Measurements from ENCODE around the gene LMBR1. TPM values are rescaled to one million over a fixed set of nuclear protein-coding genes. Genes with fewer than 3 reads are reported as not detected.

Gene LMBR1
- total and polyA plus RNA-seq, 2 of the 4 experiments (the other 2 are of a cell fraction) = 11.9 to 19.9 TPM

DNA sequence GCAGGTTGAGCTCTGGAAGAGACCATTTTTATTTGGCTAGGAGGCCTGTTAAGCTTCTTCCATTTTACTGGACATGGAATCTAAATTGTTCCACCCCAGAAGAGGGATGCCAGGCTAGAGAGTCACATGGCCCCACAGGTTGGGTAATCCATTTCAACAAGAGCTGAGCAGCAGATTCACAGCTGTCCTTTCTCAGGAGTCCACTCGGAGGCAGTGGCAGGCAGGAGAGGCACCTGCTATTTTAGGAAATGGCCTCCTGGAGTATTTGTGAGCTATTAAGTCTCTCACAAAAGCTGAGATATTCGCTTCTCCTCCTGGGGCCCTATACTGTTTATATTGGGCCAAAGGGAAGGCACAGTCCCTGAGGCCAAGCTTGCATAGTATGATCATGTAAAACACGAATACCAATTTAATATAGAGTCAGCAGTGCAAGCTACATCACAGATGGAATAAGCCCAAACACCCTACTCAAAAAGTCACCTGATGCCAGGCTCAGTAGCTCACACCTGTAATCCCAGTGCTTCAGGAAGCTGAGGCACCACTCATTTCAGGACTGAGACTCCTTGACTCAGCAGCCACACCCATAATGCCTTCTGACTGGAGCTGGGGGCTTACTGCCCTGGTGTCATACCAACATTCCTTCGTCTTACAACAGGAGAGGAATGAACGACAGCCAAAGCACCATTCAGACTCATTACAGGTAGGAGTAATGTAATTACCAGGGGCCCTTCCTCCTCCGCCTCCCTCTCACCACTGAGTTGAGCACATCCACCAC lies 124.1 kb downstream of the LMBR1 start:
- H3K56ac ChIP-seq (ENCODE audit: extremely low read depth, insufficient read depth, low read length) = no peak overlapping the region
- H3K9me1 ChIP-seq (ENCODE audit: insufficient read depth, low read length) = no peaks in the 10 kb centered on the region
- H3K4me1 ChIP-seq (ENCODE audit: control insufficient read depth, insufficient read depth, low read length) = no peaks in the 10 kb centered on the region
- ChIA-PET POLR2A (ENCODE audit: unreplicated experiment) (no interaction called here), CTCF (interaction anchor here (0.5 kb wide), 1 partner anchor 23 kb away, joined by 3 read pairs; no protein-coding TSS in a partner anchor)
- H3K4me3 ChIP-seq (ENCODE audit: insufficient read depth, low read depth, low read length) = no peak overlapping the region
- no peak overlapping the region for H2BK5ac ChIP-seq (ENCODE audit: low read depth, low read length, poor library complexity, severe bottlenecking)
- no peak overlapping the region for H2BK20ac ChIP-seq (ENCODE audit: low read depth, low read length)
- H3K27me3 ChIP-seq (ENCODE audit: control insufficient read depth, insufficient read depth, low read length) = no peaks in the 10 kb centered on the region
- no peaks in the 10 kb centered on the region for H4K20me1 ChIP-seq (ENCODE audit: insufficient read depth, low read length)
- H2AK9ac ChIP-seq (replicated peaks; ENCODE audit: low read depth, low read length, poor library complexity) = no peak overlapping the region
- H2AK5ac ChIP-seq (ENCODE audit: low read depth, low read length) = no peak overlapping the region
- H3K79me1 ChIP-seq (ENCODE audit: low read depth in 1 of 2, low read length in 2 of 2) = no peaks in the 10 kb centered on the region
- H3K27ac ChIP-seq (ENCODE audit: insufficient read depth, low read length) = no peak overlapping the region
- DNase-seq (no peak), ATAC-seq (ENCODE audit: low read depth) (no peak)
- H3K4me2 ChIP-seq (ENCODE audit: low read depth, low read length) = no peak overlapping the region
- BruUV-seq (replicated peaks) = no TSS peak
- intact Hi-C loops (cut with micrococcal nuclease) = no loop called here
- 90% methylated on average over 2 of the region's 6 CpGs; no CpG with 5 or more reads in 1 of the 2 experiments for WGBS, 2 experiments (ENCODE audit: extremely low coverage in 2 of 2, insufficient read length in 1 of 2)
- dilution Hi-C loops (cut with HindIII; ENCODE audit: low sequenced_read_pairs, unreplicated experiment) = no loop called here
- in situ Hi-C loops (cut with MboI; ENCODE audit: low sequenced_read_pairs) = no loop called here
- no peak overlapping the region for H4K91ac ChIP-seq (ENCODE audit: insufficient read depth, low read depth, low read length)
- H3K23ac ChIP-seq (ENCODE audit: low read depth, low read length) = no peak overlapping the region
- TF ChIP-seq, protein P1, sequence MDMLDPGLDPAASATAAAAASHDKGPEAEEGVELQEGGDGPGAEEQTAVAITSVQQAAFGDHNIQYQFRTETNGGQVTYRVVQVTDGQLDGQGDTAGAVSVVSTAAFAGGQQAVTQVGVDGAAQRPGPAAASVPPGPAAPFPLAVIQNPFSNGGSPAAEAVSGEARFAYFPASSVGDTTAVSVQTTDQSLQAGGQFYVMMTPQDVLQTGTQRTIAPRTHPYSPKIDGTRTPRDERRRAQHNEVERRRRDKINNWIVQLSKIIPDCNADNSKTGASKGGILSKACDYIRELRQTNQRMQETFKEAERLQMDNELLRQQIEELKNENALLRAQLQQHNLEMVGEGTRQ (IDR thresholded peaks at IDR 0.05; ENCODE audit: low read depth, low read length) = 0 out of 2 replicates have a peak, but pooled peaks have one; percentile 4
- TF ChIP-seq BHLHE40 (IDR thresholded peaks at IDR 0.05; ENCODE audit: low read depth, low read length) = no peak
- TF ChIP-seq RCOR1 (IDR thresholded peaks at IDR 0.05; ENCODE audit: insufficient replicate concordance, low read length) = no peak
- H4K5ac ChIP-seq (ENCODE audit: low read depth, low read length) = no peak overlapping the region
- H3K4ac ChIP-seq (ENCODE audit: low read depth, low read length) = no peak overlapping the region
- H3K18ac ChIP-seq (ENCODE audit: low read depth, low read length) = no peak overlapping the region
- H3K9me3 ChIP-seq (ENCODE audit: control insufficient read depth, insufficient read depth, low read length) = no peaks in the 10 kb centered on the region
- no peak overlapping the region for H2BK120ac ChIP-seq (ENCODE audit: low read depth, low read length)
- H3K36me3 ChIP-seq (ENCODE audit: control insufficient read depth, insufficient read depth, low read length) = no peaks in the 10 kb centered on the region
- no peak overlapping the region for H4K8ac ChIP-seq (ENCODE audit: low read depth in 2 of 2, low read length in 2 of 2)
- no peak overlapping the region for H3K14ac ChIP-seq (replicated peaks; ENCODE audit: low read depth, low read length)
- H2AFZ ChIP-seq (replicated peaks; ENCODE audit: low read length, poor library complexity) = no peak overlapping the region
- H3K9ac ChIP-seq (ENCODE audit: low read depth, low read length) = no peak overlapping the region
- H2BK15ac ChIP-seq (ENCODE audit: low read depth, low read length) = no peak overlapping the region

Data from IMR-90 (cell line).